Smooth muscle cell of the brain vasculature (primary cell): ENCODE results near the gene OMG.
A peak's percentile ranks its signal among the peaks of the same experiment; 100 is the strongest.
"Not testable (repeated sequence)": the region's sequence is repeated elsewhere in the genome, so short reads cannot be mapped to it uniquely, and the experiment has no call there.

ENCODE experiments used
- DNase-seq: peaks from one replicate; pipeline ENCODE4 v3.0.0-alpha.2; 2012; ENCODE audit warnings: low read depth, low spot score

OMG gene

GRCh38 chr17:31297090-31297489 lies at the start of gene OMG:
Gene OMG, minus strand, starts transcription at chr17:31297239. Its CDS starts 908 bp downstream, at chr17:31296331.
- DNase-seq: no peak

- not testable (repeated sequence) for DNase-seq
Observed at GRCh38 chr17:31345191-31345747, 48.2 kb upstream of the OMG start.

GRCh38 chr17:31339906-31340661 lies 43.0 kb upstream of the OMG start:
- no peak for DNase-seq

GRCh38 chr17:31329221-31329620 lies 32.2 kb upstream of the OMG start:
- DNase-seq: no peak

GRCh38 chr17:31328160-31328535 lies 31.1 kb upstream of the OMG start:
- DNase-seq: no peak

GRCh38 chr17:31327534-31328159 lies 30.6 kb upstream of the OMG start:
- DNase-seq: peak; percentile 36

GRCh38 chr17:31323551-31323950 lies 26.5 kb upstream of the OMG start:
- no peak for DNase-seq

- DNase-seq: no peak
Observed at GRCh38 chr17:31321966-31322365, 24.9 kb upstream of the OMG start.

GRCh38 chr17:31321481-31321880 lies 24.4 kb upstream of the OMG start, which contains the start of gene EVI2A:
Gene EVI2A, minus strand, starts transcription at chr17:31321622. Its CDS starts 2,609 bp downstream, at chr17:31319013.
- DNase-seq: peak; percentile 20

- no peak for DNase-seq
Observed at GRCh38 chr17:31320791-31321190, 23.8 kb upstream of the OMG start.

GRCh38 chr17:31320241-31320640 lies 23.2 kb upstream of the OMG start:
- no peak for DNase-seq

- no peak for DNase-seq
Observed at GRCh38 chr17:31318851-31319661, 22.0 kb upstream of the OMG start.

GRCh38 chr17:31318298-31318801 lies 21.3 kb upstream of the OMG start:
- no peak for DNase-seq

- no peak for DNase-seq
Observed at GRCh38 chr17:31314782-31315100, 17.7 kb upstream of the OMG start.

- no peak for DNase-seq
Observed at GRCh38 chr17:31313982-31314781, 17.1 kb upstream of the OMG start, which contains the start of gene EVI2B. Gene EVI2B, minus strand, starts transcription at chr17:31314054. Its CDS starts 8,445 bp downstream, at chr17:31305609.

- DNase-seq: not testable (repeated sequence)
Observed at GRCh38 chr17:31312223-31312622, 15.2 kb upstream of the OMG start.

- no peak for DNase-seq
Observed at GRCh38 chr17:31311526-31311925, 14.5 kb upstream of the OMG start.

GRCh38 chr17:31310886-31311285 lies 13.8 kb upstream of the OMG start:
- no peak for DNase-seq

- DNase-seq: no peak
Observed at GRCh38 chr17:31310260-31310659, 13.2 kb upstream of the OMG start.

GRCh38 chr17:31309556-31309955 lies 12.5 kb upstream of the OMG start:
- no peak for DNase-seq
